GM12878 (cell line): ENCODE data around the gene B4GALT5. TPM values are rescaled to one million over a fixed set of nuclear protein-coding genes. Genes with fewer than 3 reads are reported as not detected.

Experiments
- ATF2 ChIP-seq: IDR thresholded peaks from 2 replicates; pipeline ENCODE4 v1.6.1; 2012; ENCODE audit warnings: low read length, inconsistent platforms
- ATF7 ChIP-seq: fragments of 450-650 bp; IDR thresholded peaks from 2 replicates; pipeline ENCODE4 v1.6.1; 2016; ENCODE audit warnings: low read depth, mild to moderate bottlenecking
- BACH1 ChIP-seq: fragments of 450-650 bp; IDR thresholded peaks from 2 replicates; pipeline ENCODE4 v1.6.1; 2017; ENCODE audit warnings: mild to moderate bottlenecking, borderline replicate concordance
- BCL11A ChIP-seq: IDR thresholded peaks from 2 replicates; pipeline ENCODE4 v1.6.1; 2011; ENCODE audit warnings: low read depth, low read length
- CHD1 ChIP-seq: IDR thresholded peaks from 2 replicates; pipeline ENCODE4 v1.6.1; 2012; ENCODE audit warnings: low read depth, low read length, improper control_type of control experiment
- DPF2 ChIP-seq: fragments of 450-650 bp; IDR thresholded peaks from 2 replicates; pipeline ENCODE4 v1.6.1; 2017; ENCODE audit warnings: mild to moderate bottlenecking
- EED ChIP-seq: sonication (generic); IDR thresholded peaks from 2 replicates; pipeline ENCODE4 v1.6.1; 2016; ENCODE audit warnings: antibody characterized with exemption, low read depth
- ETV6 ChIP-seq, 2 experiments: fragments of 450-650 bp in 1 of 2; IDR thresholded peaks in 1 of 2; conservative IDR thresholded peaks in 1 of 2; 2 replicates each; pipeline ENCODE4 v1.6.1; 2014; ENCODE audit warnings: antibody characterized with exemption in 1 of 2, borderline replicate concordance in 1 of 2, low read depth in 1 of 2, mild to moderate bottlenecking in 1 of 2, moderate library complexity in 1 of 2
- HDGF ChIP-seq: fragments of 450-650 bp; IDR thresholded peaks from 2 replicates; pipeline ENCODE4 v1.6.1; 2016; ENCODE audit warnings: antibody characterized with exemption
- MEF2B ChIP-seq: fragments of 450-650 bp; IDR thresholded peaks from 2 replicates; pipeline ENCODE4 v1.6.1; 2018; ENCODE audit warnings: mild to moderate bottlenecking, moderate library complexity; ENCODE audit not compliant: partially characterized antibody, poor library complexity, severe bottlenecking
- NFIC ChIP-seq: IDR thresholded peaks from 2 replicates; pipeline ENCODE4 v1.6.1; 2012; ENCODE audit warnings: low read depth, mild to moderate bottlenecking, inconsistent platforms, low read length, moderate library complexity
- NFYB ChIP-seq: IDR thresholded peaks from 2 replicates; pipeline ENCODE4 v1.6.1; 2011; ENCODE audit warnings: low read depth, mild to moderate bottlenecking, low read length, improper control_type of control experiment, moderate library complexity; ENCODE audit not compliant: insufficient read depth
- NKRF ChIP-seq: fragments of 450-650 bp; conservative IDR thresholded peaks from 2 replicates; pipeline ENCODE4 v1.6.1; 2017; ENCODE audit warnings: mild to moderate bottlenecking, moderate library complexity
- NR2C1 ChIP-seq: fragments of 450-650 bp; IDR thresholded peaks from 2 replicates; pipeline ENCODE4 v1.6.1; 2017; ENCODE audit warnings: antibody characterized with exemption, mild to moderate bottlenecking, moderate library complexity
- PKNOX1 ChIP-seq: fragments of 450-650 bp; IDR thresholded peaks from 2 replicates; pipeline ENCODE4 v1.6.1; 2016; ENCODE audit warnings: mild to moderate bottlenecking
- RAD51 ChIP-seq: fragments of 450-650 bp; IDR thresholded peaks from 2 replicates; pipeline ENCODE4 v1.6.1; 2016; ENCODE audit warnings: moderate library complexity, mild to moderate bottlenecking, inconsistent platforms
- SREBF2 ChIP-seq: IDR thresholded peaks from 2 replicates; pipeline ENCODE4 v1.6.1; 2012; ENCODE audit warnings: mild to moderate bottlenecking, low read length
- STAT3 ChIP-seq: IDR thresholded peaks from 2 replicates; pipeline ENCODE4 v1.6.1; 2011; ENCODE audit warnings: low read depth, low read length, improper control_type of control experiment
- TCF3 ChIP-seq: IDR thresholded peaks from 2 replicates; pipeline ENCODE4 v1.6.1; 2012; ENCODE audit warnings: low read depth, mild to moderate bottlenecking, low read length, borderline replicate concordance; ENCODE audit not compliant: insufficient read depth
- USF1 ChIP-seq: IDR thresholded peaks from 2 replicates; pipeline ENCODE4 v1.6.1; 2011; ENCODE audit warnings: borderline replicate concordance, low read depth, mild to moderate bottlenecking, moderate library complexity, mixed read lengths, low read length; ENCODE audit not compliant: insufficient read depth; ENCODE audit errors: extremely low read length
- USF2 ChIP-seq: IDR thresholded peaks from 2 replicates; pipeline ENCODE4 v1.6.1; 2011; ENCODE audit warnings: low read depth, low read length, improper control_type of control experiment, borderline replicate concordance
- YBX1 ChIP-seq: fragments of 450-650 bp; IDR thresholded peaks from 2 replicates; pipeline ENCODE4 v1.6.1; 2016; ENCODE audit warnings: antibody characterized with exemption
- ZBED1 ChIP-seq: IDR thresholded peaks from 2 replicates; pipeline ENCODE4 v1.6.1; 2016; ENCODE audit warnings: borderline replicate concordance
- ZNF217 ChIP-seq: fragments of 450-650 bp; IDR thresholded peaks from 2 replicates; pipeline ENCODE4 v1.6.1; 2017; ENCODE audit warnings: antibody characterized with exemption, mild to moderate bottlenecking
- polyA plus RNA-seq, 11 experiments: library from polyadenylated mRNA; depleted of rRNA in 4 of 11; unstranded in 6 of 11; stranded (reverse) in 5 of 11; fragments of >200 nt; fragmentation: Nextera tagmentation in 4 of 11; fragmentation: Illumina TruSeq in 1 of 11; extraction: Ambion mirVana in 4 of 11; extraction: Trizol in 1 of 11; gene quantifications; 1 replicate in 1 of 11; 2 replicates in 10 of 11; pipeline versions ENCODE4 v1.2.1 to v1.2.3, GENCODE V29; 2011 to 2016; ENCODE audit warnings: inconsistent platforms in 2 of 11, missing spikeins in 2 of 11, low read depth in 1 of 11
- total RNA-seq, 4 experiments: library from RNA; depleted of rRNA in 3 of 4; stranded (reverse); fragments of >200 nt in 3 of 4; fragmentation: Illumina TruSeq in 1 of 4; extraction: Trizol in 1 of 4; gene quantifications; 2 replicates each; pipeline versions ENCODE4 v1.2.1 to v1.2.3, GENCODE V29; 2013 to 2021

Gene B4GALT5
- total and polyA plus RNA-seq, 10 of the 15 experiments (the other 5 are each of a cell fraction or from before 2014, with no cell fraction given): 2.0 to 55.5 (median 20.2) TPM

GRCh38 chr20:49750611-49751396 is 37.1 kb upstream of the B4GALT5 start (continued):
- TF ChIP-seq NKRF (no peak), USF1 (peak; percentile 84), USF2 (peak; percentile 78), NR2C1 (no peak), BCL11A (peak; percentile 60; the same call in 1 of the 2 replicates), EED (peak; percentile 77), SREBF2 (no peak), RAD51 (peak; percentile 89), YBX1 (no peak), ATF7 (peak; percentile 67), HDGF (no peak; the same call in 1 of the 2 replicates), CHD1 (no peak), TCF3 (peak; percentile 89), STAT3 (no peak), ATF2 (peak; percentile 17; the same call in 1 of the 2 replicates), NFIC (peak; percentile 43; the same call in 1 of the 2 replicates), ETV6 (conservative IDR thresholded peaks at IDR 0.05 in 1 of 2, IDR thresholded peaks at IDR 0.05 in 1 of 2; ENCODE audit: borderline replicate concordance in 1 of 2, low read depth in 1 of 2) (peak in 1 of 2 experiments; percentile 43; a peak in 1 of 4 replicates), ZNF217 (no peak; the same call in 1 of the 2 replicates), NFYB (peak; percentile 95), MEF2B (peak; percentile 39), DPF2 (peak; percentile 67; the same call in 1 of the 2 replicates), BACH1 (peak; percentile 25; the same call in 1 of the 2 replicates), ZBED1 (peak; percentile 41; the same call in 1 of the 2 replicates), PKNOX1 (peak; percentile 54; the same call in 1 of the 2 replicates)
